ENCODE results near the gene MMP15.
"Not testable (repeated sequence)": the region's sequence is repeated elsewhere in the genome, so short reads cannot be mapped to it uniquely, and the experiment has no call there.

MMP15 gene

GRCh38 chr16:58063377-58064076 lies 38.0 kb downstream of the MMP15 start:
- no peak for DNase-seq (ENCODE audit: low read depth)
- TF ChIP-seq CTCF (IDR thresholded peaks at IDR 0.05; ENCODE audit: low read depth, low read length) (no peak), MYC (IDR thresholded peaks at IDR 0.05; ENCODE audit: low read depth, low read length) (no peak), POLR2A (IDR thresholded peaks at IDR 0.05; ENCODE audit: extremely low read depth, insufficient read length) (no peak), MAX (IDR thresholded peaks at IDR 0.05; ENCODE audit: low read depth, low read length) (no peak)
- no peak overlapping the region for H3K4me3 ChIP-seq (ENCODE audit: low read depth, low read length)

- H3K4me3 ChIP-seq (ENCODE audit: low read depth, low read length), result no peak overlapping the region
- DNase-seq (ENCODE audit: low read depth), result no peak
- TF ChIP-seq MAX (IDR thresholded peaks at IDR 0.05; ENCODE audit: low read depth, low read length) (no peak), POLR2A (IDR thresholded peaks at IDR 0.05; ENCODE audit: extremely low read depth, insufficient read length) (no peak), MYC (IDR thresholded peaks at IDR 0.05; ENCODE audit: low read depth, low read length) (no peak), CTCF (IDR thresholded peaks at IDR 0.05; ENCODE audit: low read depth, low read length) (no peak)
These were observed 45.0 kb downstream of the MMP15 start for GRCh38 chr16:58070585-58070984.

GRCh38 chr16:58072134-58072533 lies 46.6 kb downstream of the MMP15 start:
- DNase-seq (ENCODE audit: low read depth); H3K4me3 ChIP-seq (ENCODE audit: low read depth, low read length): not testable (repeated sequence)

- not testable (repeated sequence) for DNase-seq (ENCODE audit: low read depth); H3K4me3 ChIP-seq (ENCODE audit: low read depth, low read length)
These were observed 47.5 kb downstream of the MMP15 start for GRCh38 chr16:58073086-58073485.

GRCh38 chr16:58074657-58075056 lies 49.1 kb downstream of the MMP15 start:
- no peak for TF ChIP-seq POLR2A (IDR thresholded peaks at IDR 0.05; ENCODE audit: extremely low read depth, insufficient read length)
- TF ChIP-seq MAX (IDR thresholded peaks at IDR 0.05; ENCODE audit: low read depth, low read length), result no peak
- TF ChIP-seq CTCF (IDR thresholded peaks at IDR 0.05; ENCODE audit: low read depth, low read length), result no peak
- no peak for TF ChIP-seq MYC (IDR thresholded peaks at IDR 0.05; ENCODE audit: low read depth, low read length)
- DNase-seq (ENCODE audit: low read depth), result no peak
- H3K4me3 ChIP-seq (ENCODE audit: low read depth, low read length), result no peak overlapping the region

GRCh38 chr16:58076514-58076913 lies 51.0 kb downstream of the MMP15 start:
- no peak for TF ChIP-seq POLR2A (IDR thresholded peaks at IDR 0.05; ENCODE audit: extremely low read depth, insufficient read length)
- TF ChIP-seq MYC (IDR thresholded peaks at IDR 0.05; ENCODE audit: low read depth, low read length), result no peak
- no peak for TF ChIP-seq MAX (IDR thresholded peaks at IDR 0.05; ENCODE audit: low read depth, low read length)
- TF ChIP-seq CTCF (IDR thresholded peaks at IDR 0.05; ENCODE audit: low read depth, low read length), result no peak
- DNase-seq (ENCODE audit: low read depth), result no peak
- H3K4me3 ChIP-seq (ENCODE audit: low read depth, low read length), result no peak overlapping the region

GRCh38 chr16:58077796-58078195 lies 52.2 kb downstream of the MMP15 start:
- no peak for TF ChIP-seq CTCF (IDR thresholded peaks at IDR 0.05; ENCODE audit: low read depth, low read length)
- no peak for TF ChIP-seq MYC (IDR thresholded peaks at IDR 0.05; ENCODE audit: low read depth, low read length)
- TF ChIP-seq MAX (IDR thresholded peaks at IDR 0.05; ENCODE audit: low read depth, low read length), result no peak
- TF ChIP-seq POLR2A (IDR thresholded peaks at IDR 0.05; ENCODE audit: extremely low read depth, insufficient read length), result no peak
- no peak overlapping the region for H3K4me3 ChIP-seq (ENCODE audit: low read depth, low read length)
- DNase-seq (ENCODE audit: low read depth), result no peak

GRCh38 chr16:58080657-58081056 lies 55.1 kb downstream of the MMP15 start:
- not testable (repeated sequence) for DNase-seq (ENCODE audit: low read depth); H3K4me3 ChIP-seq (ENCODE audit: low read depth, low read length)

All from NB4 (cell line).